GM10248 (cell line): ENCODE data around the gene EVI5.

ENCODE experiments used
- CTCF ChIA-PET: fragments of 300-600 bp; sonication (Branson Sonifier 250); formaldehyde crosslinking; extraction: SDS; loops from one replicate; lab custom pipeline; 2021; ENCODE audit warnings: antibody characterized with exemption; lab: Yijun Ruan, JAX
- POLR2A ChIA-PET: fragments of 350-650 bp; sonication (Branson Sonifier 250); formaldehyde crosslinking; extraction: SDS; loops from one replicate; lab custom pipeline; 2020; ENCODE audit warnings: antibody characterized with exemption; lab: Yijun Ruan, JAX
- DNase-seq: peaks from one replicate; pipeline ENCODE4 v3.0.0; 2012; ENCODE audit errors: extremely low spot score
- TF ChIP-seq, protein P1 (sequence below): IDR thresholded peaks from 2 replicates; pipeline ENCODE4 v1.5.1; 2012; ENCODE audit warnings: mild to moderate bottlenecking, low read depth; ENCODE audit errors: extremely low read depth, missing control alignments, control extremely low read depth

The EVI5 gene

DNA sequence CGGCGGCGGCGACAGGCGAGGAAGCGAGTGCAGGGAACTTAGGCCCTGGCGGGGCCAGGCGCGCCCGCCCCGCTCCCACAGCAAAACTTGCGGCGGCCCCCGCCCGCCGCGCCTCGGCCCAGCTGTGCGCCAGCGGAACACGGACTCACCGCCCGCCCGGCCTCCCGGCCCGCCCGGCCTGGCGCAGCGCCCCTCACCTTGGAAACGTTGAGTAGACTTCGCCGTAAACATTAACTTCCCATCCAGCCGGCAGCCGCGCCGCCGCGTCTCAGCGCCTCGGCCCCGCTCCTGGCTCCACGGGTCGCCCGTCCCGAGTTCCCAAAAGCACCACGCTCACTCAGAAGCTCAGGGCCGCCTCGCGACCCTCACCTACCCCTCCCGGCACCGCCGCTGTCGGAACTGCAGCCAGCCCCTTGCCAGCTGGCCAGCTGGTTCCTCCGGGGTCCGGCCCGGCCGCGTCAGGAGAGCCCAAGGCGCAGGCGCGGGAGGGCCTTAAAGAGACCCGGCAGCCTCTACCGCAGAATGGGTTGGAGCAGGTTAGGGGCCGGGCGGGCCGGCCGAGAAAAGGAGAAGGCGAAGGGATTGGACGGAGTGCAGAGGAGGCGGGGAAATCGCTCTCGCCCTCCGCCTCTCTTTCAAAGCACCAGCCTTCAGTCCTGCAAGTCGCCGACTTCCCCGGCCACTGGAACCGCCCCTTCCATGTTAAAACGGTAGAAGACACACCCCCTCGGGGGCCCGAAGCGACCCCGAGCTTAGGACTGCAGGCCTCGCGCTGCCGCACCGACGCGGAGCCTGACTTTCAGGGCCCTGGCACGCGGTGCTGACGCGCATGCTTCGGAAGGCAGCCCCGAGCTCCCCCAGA, at the start of gene EVI5:
Gene EVI5, minus strand, starts transcription at position 470 of the 862 bp plus-strand sequence. CDS start 48,562 bp downstream, outside the sequence.
- DNase-seq: peak; percentile 93
- TF ChIP-seq, protein P1, sequence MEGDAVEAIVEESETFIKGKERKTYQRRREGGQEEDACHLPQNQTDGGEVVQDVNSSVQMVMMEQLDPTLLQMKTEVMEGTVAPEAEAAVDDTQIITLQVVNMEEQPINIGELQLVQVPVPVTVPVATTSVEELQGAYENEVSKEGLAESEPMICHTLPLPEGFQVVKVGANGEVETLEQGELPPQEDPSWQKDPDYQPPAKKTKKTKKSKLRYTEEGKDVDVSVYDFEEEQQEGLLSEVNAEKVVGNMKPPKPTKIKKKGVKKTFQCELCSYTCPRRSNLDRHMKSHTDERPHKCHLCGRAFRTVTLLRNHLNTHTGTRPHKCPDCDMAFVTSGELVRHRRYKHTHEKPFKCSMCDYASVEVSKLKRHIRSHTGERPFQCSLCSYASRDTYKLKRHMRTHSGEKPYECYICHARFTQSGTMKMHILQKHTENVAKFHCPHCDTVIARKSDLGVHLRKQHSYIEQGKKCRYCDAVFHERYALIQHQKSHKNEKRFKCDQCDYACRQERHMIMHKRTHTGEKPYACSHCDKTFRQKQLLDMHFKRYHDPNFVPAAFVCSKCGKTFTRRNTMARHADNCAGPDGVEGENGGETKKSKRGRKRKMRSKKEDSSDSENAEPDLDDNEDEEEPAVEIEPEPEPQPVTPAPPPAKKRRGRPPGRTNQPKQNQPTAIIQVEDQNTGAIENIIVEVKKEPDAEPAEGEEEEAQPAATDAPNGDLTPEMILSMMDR: no peak
- POLR2A ChIA-PET: no interaction called here
- CTCF ChIA-PET: interaction anchor here (0.7 to 3.6 kb wide), 10 partner anchors 9 to 47 kb away, joined by 3 to 14 read pairs (median 4); partner anchors contain the start of gene RPL5

DNA sequence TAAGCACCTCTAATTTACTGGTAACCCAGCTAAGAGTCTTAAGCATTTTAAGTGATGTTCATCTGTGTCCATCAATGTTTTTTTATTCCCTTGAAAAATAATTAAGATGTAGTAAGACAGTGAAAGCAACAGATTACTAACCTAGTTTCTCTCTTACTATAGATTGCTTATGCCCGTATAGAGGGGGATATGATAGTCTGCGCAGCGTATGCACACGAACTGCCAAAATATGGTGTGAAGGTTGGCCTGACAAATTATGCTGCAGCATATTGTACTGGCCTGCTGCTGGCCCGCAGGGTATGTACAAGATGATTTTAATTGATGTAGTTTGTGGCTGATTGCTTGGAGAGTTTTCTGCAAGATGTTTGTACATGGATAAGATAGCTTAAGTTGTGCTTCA, 49.7 kb upstream of the EVI5 start:
- TF ChIP-seq, protein P1: no peak
- ChIA-PET CTCF (interaction anchor here (1.4 to 2.6 kb wide), 2 partner anchors 15 to 16 kb away, joined by 4 to 6 read pairs; no protein-coding TSS in a partner anchor), POLR2A (interaction anchor here (1.1 kb wide), 1 partner anchor 25 kb away, joined by 3 read pairs; no protein-coding TSS in a partner anchor)
- no peak for DNase-seq

DNA sequence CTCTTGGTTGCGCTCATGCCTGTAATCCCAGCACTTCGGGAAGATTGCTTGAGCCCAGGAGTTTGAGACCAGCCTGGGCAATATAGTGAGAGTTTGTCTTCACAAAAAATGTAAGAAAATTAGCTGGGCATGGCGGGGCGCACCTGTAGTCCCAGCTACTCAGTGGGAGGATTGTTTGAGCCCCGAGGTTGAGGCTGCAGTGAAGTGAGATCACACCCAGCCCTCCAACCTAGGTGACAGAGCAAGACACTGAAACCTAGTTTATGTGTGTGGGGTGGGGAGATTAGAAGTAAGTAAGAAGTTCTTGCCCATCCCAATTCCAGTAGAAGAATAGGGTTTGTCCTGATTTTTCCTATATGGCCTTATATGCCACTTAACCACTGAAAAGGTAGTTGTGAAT, 48.9 kb upstream of the EVI5 start:
- POLR2A ChIA-PET: no interaction called here
- DNase-seq: no peak
- CTCF ChIA-PET: interaction anchor here (1.4 to 2.6 kb wide), 2 partner anchors 15 to 16 kb away, joined by 4 to 6 read pairs; no protein-coding TSS in a partner anchor
- TF ChIP-seq, protein P1: no peak

DNA sequence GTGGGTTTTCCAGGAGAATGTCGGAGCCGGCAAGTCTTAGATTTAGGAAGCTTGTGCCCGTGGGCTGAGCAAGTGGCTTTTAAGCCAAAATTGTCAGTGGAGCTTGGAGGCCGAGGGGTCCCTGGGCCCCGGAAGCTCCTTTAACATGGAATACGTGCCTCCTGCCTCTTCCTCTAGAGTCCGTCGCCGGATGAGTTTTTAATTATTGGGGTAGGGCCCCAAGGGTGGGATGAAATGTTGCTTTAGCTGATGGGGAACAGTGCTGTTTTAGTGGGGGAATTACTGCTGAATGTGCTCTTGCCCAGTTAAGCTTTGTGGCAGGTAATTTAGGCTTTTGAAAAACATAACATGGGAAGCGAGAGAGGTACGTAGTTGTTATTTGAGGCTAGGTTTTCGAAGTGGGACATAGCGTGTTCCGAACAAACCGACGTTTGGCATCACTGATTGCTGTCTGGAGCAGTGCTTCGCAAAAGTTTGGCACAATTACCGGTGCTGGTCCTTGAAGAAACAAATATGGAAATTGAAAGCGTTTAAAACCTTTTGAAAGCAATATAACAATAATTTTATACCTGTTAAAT, 47.7 kb upstream of the EVI5 start:
- POLR2A ChIA-PET: interaction anchor here (0.9 to 1.3 kb wide), 3 partner anchors 10 to 155 kb away, joined by 3 to 4 read pairs (median 3); no protein-coding TSS in a partner anchor
- DNase-seq: no peak
- CTCF ChIA-PET: interaction anchor here (0.8 to 3.3 kb wide), 24 partner anchors 9 to 797 kb away, joined by 3 to 47 read pairs (median 4); partner anchors contain the start of genes EVI5 and GFI1
- TF ChIP-seq, protein P1: no peak

DNA sequence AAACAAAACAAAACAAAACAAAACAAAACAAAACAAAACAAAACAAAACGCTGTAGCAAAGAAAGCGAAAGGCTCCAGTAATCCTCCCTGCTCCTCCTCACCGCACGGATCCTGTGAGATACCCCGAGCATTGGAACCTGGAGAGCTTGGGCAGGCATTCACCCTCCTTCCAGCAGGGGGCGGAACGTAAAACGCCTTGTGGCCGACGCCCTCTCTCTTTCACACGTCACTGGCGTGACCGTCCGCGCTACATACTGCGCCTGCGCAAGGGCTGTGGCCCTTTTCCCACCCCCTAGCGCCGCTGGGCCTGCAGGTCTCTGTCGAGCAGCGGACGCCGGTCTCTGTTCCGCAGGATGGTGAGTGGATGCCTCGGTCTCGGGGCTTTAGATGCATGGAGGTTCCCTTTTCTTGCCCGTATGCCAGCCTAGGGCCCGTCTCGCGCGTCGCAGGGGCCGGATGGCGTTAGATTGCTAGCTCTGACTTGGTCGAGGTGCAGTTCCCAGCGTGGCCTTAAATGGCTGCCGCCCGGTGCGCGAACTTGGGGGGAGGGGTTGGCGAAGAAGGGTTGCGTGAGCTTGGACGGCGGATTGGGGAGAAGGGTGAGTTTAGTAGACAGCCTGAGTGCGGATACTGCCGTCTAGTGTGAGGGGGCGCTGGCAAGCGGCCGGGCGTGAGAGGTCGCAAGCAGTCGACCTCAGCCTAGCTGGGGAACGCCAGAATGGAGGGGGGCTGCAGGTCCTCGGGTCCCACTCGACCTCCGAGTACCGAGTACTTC, 47.0 kb upstream of the EVI5 start, which contains the start of gene RPL5:
Gene RPL5, plus strand, starts transcription at position 279 of the 775 bp plus-strand sequence. Its CDS starts 75 bp downstream, at position 354.
- POLR2A ChIA-PET: interaction anchor here (0.9 to 1.3 kb wide), 3 partner anchors 11 to 156 kb away, joined by 3 to 4 read pairs (median 3); no protein-coding TSS in a partner anchor
- TF ChIP-seq, protein P1: peak; percentile 97
- CTCF ChIA-PET: interaction anchor here (0.7 to 3.3 kb wide), 30 partner anchors 9 to 798 kb away, joined by 3 to 47 read pairs (median 4); partner anchors contain the start of genes DIPK1A, EVI5 and GFI1
- peak; percentile 98 for DNase-seq
